SK-N-MC (cell line): Measurements from ENCODE around the gene LRPAP1.

Source experiments
- EZH2 ChIP-seq: fragments of 200-600 bp; sonication (generic); IDR thresholded peaks from one replicate; pipeline ENCODE4 v1.6.1; 2017; ENCODE audit warnings: antibody characterized with exemption
- POLR2AphosphoS5 ChIP-seq: IDR thresholded peaks from 2 replicates; pipeline ENCODE4 v1.6.1; 2012; ENCODE audit warnings: mild to moderate bottlenecking, low read depth, low read length, borderline replicate concordance

DNA sequence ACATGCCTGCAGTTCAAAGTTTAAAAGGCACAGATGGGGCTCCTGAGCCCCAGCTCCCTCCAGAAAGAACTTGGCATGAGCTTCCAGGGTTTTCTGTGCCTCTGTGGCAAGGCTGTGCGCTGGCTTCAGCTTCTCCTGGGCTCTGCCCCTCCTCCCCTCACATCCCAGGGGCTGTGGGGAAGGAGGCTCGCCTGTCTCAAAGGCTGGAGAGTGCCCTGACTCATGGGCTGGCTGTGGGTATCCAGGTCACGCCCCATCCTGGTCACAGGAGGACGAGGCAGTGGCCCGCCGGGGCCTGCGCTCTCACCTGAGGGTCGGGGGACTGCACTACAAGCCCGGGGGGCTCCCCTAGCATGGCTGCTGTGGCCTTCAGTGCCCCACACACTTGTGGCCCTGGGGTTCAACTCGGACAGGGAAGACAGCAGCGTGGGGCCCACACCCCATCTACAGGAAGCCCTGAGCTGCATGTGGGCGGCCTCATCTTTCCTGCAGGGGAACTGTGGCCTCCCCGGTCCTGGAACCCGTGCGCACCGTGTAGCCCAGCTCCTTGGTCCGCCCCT, 17.9 kb downstream of the LRPAP1 start:
- TF ChIP-seq EZH2: no peak
- TF ChIP-seq POLR2AphosphoS5: no peak
